ENCODE results near the gene AIP.

The AIP gene

DNA sequence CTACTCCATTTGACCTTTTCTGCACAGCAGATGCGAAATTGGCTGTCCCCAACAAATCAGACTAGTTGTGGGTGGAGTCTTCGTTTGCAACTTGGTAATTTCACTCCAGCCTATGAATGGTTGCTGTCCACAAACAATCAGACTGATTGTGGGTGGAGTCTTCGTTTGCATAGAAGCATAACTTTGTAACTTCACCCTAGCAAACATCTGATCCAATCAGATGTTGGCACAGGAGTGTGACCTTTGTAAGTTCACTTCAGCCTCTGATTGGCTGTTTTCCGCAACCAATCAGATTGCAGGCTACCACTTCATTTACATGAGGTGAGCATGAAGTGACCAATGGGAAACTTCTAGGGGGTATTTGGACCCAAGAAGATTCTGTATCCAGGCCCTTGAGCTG, 56.7 kb downstream of the AIP start:
- Mint-ChIP-seq H3K4me1 (no peaks in the 10 kb centered on the region), H3K4me3 (no peak overlapping the region), H3K27me3 (no peaks in the 10 kb centered on the region), H3K9me3 (no peaks in the 10 kb centered on the region), H3K36me3 (no peaks in the 10 kb centered on the region), H3K27ac (no peak overlapping the region)

Measured in activated naive CD4-positive, alpha-beta T cell treated with anti-CD3 and anti-CD28 coated beads, Interleukin-2, amount 50 U/mL, for 24 hours (primary cell).